DND-41 (cell line): ENCODE measurements around the gene MOK.

Experiments used
- ATAC-seq: fragments of 200-7000 bp; cut with Tn5 transposase; 3 replicates; pipeline ENCODE4 v1.9.1; 2021; ENCODE audit warnings: low read depth; ENCODE audit not compliant: insufficient read depth
- DNase-seq: peaks from one replicate; pipeline ENCODE4 v3.0.0-alpha.2; 2020
- H2AFZ ChIP-seq: 2 replicates; pipeline ENCODE4 v1.6.0; 2012; ENCODE audit warnings: low read depth, low read length
- H3K27ac ChIP-seq: 2 replicates; pipeline ENCODE4 v1.5.1; 2012; ENCODE audit warnings: low read length, inconsistent platforms
- H3K27me3 ChIP-seq: fragments of 200-600 bp; sonication (generic); 2 replicates; pipeline ENCODE4 v1.6.0; 2012; ENCODE audit warnings: low read length, mild to moderate bottlenecking, inconsistent platforms; ENCODE audit not compliant: insufficient read depth, poor library complexity
- H3K36me3 ChIP-seq: 2 replicates; pipeline ENCODE4 v1.5.1; 2012; ENCODE audit warnings: low read length, inconsistent platforms; ENCODE audit not compliant: insufficient read depth
- H3K4me1 ChIP-seq: 2 replicates; pipeline ENCODE4 v1.5.1; 2012; ENCODE audit warnings: mild to moderate bottlenecking, low read length; ENCODE audit not compliant: insufficient read depth
- H3K4me2 ChIP-seq: 2 replicates; pipeline ENCODE4 v1.6.0; 2012; ENCODE audit warnings: mild to moderate bottlenecking, moderate library complexity, low read length, inconsistent platforms; ENCODE audit not compliant: insufficient read depth
- H3K4me3 ChIP-seq, 2 experiments: fragments of 200-600 bp in 1 of 2; shearing (Covaris generic) in 1 of 2; 2 replicates each; pipeline ENCODE4 v1.5.1; 2012 to 2016; ENCODE audit warnings: inconsistent platforms in 2 of 2, low read length in 2 of 2, mild to moderate bottlenecking in 2 of 2, low read depth in 1 of 2, moderate library complexity in 1 of 2
- H3K79me2 ChIP-seq: 2 replicates; pipeline ENCODE4 v1.6.0; 2012; ENCODE audit warnings: low read length, inconsistent platforms; ENCODE audit not compliant: insufficient read depth
- H3K9ac ChIP-seq: 2 replicates; pipeline ENCODE4 v1.6.0; 2012; ENCODE audit warnings: low read depth, mild to moderate bottlenecking, inconsistent platforms, low read length, moderate library complexity
- H3K9me3 ChIP-seq: 2 replicates; pipeline ENCODE4 v1.5.1; 2012; ENCODE audit warnings: low read length, moderate library complexity, mild to moderate bottlenecking, inconsistent platforms; ENCODE audit not compliant: insufficient read depth, severe bottlenecking
- H4K20me1 ChIP-seq: 2 replicates; pipeline ENCODE4 v1.6.0; 2012; ENCODE audit warnings: low read length; ENCODE audit not compliant: insufficient read depth
- EZH2 ChIP-seq: IDR thresholded peaks from 3 replicates; pipeline ENCODE4 v1.6.1; 2012; ENCODE audit warnings: borderline replicate concordance, low read depth, mild to moderate bottlenecking, moderate library complexity, low read length, inconsistent platforms; ENCODE audit not compliant: severe bottlenecking
- TF ChIP-seq, protein P1 (sequence below): IDR thresholded peaks from 2 replicates; pipeline ENCODE4 v1.5.1; 2012; ENCODE audit warnings: borderline replicate concordance, low read length, moderate library complexity, mild to moderate bottlenecking; ENCODE audit not compliant: poor library complexity, severe bottlenecking; ENCODE audit errors: extremely low read depth

The MOK gene

DNA sequence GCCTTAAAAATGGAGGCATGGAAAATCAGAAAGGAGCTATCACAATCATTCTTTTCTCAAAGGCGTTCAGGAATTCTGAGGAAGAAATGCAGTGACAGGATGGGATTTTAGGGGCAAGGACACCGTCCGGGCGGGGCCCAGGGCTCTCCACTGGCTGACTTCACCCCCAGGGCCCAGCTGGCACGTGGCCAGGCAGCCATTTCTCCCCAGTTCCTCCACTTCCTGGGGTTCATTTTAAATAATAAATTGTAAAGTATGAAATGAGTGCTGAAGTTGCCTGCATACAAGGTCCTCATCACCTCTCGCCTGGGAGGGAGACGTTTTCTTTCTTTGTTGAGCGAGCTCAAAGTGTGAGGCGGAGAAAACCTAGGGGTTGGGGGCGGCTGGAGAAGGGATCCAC, 91.5 kb downstream of the MOK start:
- Histone ChIP-seq H3K9me3 (no peaks in the 10 kb centered on the region), H3K27ac (no peak overlapping the region), H3K4me3 (no peak overlapping the region), H2AFZ (no peak overlapping the region), H3K4me2 (no peak overlapping the region), H3K36me3 (peaks cover 33% of the 10 kb centered on the region), H3K27me3 (no peaks in the 10 kb centered on the region), H4K20me1 (peaks cover 48% of the 10 kb centered on the region), H3K79me2 (peaks cover 18% of the 10 kb centered on the region; the same call in 1 of the 2 replicates), H3K9ac (no peak overlapping the region), H3K4me1 (no peaks in the 10 kb centered on the region)
- no peak for DNase-seq
- no peak for ATAC-seq
- TF ChIP-seq, protein P1, sequence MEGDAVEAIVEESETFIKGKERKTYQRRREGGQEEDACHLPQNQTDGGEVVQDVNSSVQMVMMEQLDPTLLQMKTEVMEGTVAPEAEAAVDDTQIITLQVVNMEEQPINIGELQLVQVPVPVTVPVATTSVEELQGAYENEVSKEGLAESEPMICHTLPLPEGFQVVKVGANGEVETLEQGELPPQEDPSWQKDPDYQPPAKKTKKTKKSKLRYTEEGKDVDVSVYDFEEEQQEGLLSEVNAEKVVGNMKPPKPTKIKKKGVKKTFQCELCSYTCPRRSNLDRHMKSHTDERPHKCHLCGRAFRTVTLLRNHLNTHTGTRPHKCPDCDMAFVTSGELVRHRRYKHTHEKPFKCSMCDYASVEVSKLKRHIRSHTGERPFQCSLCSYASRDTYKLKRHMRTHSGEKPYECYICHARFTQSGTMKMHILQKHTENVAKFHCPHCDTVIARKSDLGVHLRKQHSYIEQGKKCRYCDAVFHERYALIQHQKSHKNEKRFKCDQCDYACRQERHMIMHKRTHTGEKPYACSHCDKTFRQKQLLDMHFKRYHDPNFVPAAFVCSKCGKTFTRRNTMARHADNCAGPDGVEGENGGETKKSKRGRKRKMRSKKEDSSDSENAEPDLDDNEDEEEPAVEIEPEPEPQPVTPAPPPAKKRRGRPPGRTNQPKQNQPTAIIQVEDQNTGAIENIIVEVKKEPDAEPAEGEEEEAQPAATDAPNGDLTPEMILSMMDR, result no peak
- no peak for TF ChIP-seq EZH2

DNA sequence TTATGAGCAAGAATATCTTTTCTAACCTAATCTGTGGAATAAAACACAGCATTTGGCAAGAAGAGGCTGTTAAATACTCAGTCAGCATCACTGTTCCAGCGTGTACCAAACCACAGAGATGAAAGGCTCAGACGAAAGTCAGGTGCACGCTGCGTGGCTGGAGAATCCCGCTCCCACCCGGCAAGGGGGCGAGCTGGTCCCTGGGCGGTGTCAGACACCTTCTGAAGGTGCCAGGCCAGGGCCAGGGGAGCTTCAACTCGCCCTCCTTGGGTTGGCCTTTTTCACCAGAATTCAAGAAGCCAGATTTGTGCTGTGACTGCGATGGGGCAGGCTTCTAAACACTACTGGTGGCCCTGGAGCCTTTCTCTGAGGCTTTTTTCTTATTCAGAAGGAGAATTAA, 92.1 kb downstream of the MOK start:
- Histone ChIP-seq H3K4me3 (no peak overlapping the region), H3K9me3 (no peaks in the 10 kb centered on the region), H3K27me3 (no peaks in the 10 kb centered on the region), H3K9ac (no peak overlapping the region), H3K27ac (no peak overlapping the region), H3K4me1 (no peaks in the 10 kb centered on the region), H4K20me1 (peaks cover 47% of the 10 kb centered on the region), H3K4me2 (no peak overlapping the region), H3K79me2 (peaks cover 18% of the 10 kb centered on the region; the same call in 1 of the 2 replicates), H2AFZ (no peak overlapping the region), H3K36me3 (peaks cover 39% of the 10 kb centered on the region)
- TF ChIP-seq, protein P1, result no peak
- no peak for TF ChIP-seq EZH2
- DNase-seq (no peak), ATAC-seq (no peak)

GRCh38 chr14:102212356-102212755, 92.6 kb downstream of the MOK start:
- Histone ChIP-seq H2AFZ (no peak overlapping the region), H3K4me2 (no peak overlapping the region), H3K27me3 (no peaks in the 10 kb centered on the region), H3K27ac (no peak overlapping the region), H3K4me1 (no peaks in the 10 kb centered on the region), H3K36me3 (peaks cover 40% of the 10 kb centered on the region), H3K9ac (no peak overlapping the region), H3K4me3 (no peak overlapping the region), H3K9me3 (no peaks in the 10 kb centered on the region), H4K20me1 (peaks cover 44% of the 10 kb centered on the region), H3K79me2 (peaks cover 15% of the 10 kb centered on the region; the same call in 1 of the 2 replicates)
- no peak for ATAC-seq
- TF ChIP-seq, protein P1, result no peak
- no peak for TF ChIP-seq EZH2
- no peak for DNase-seq

- H3K79me2 ChIP-seq, result peaks cover 14% of the 10 kb centered on the region; the same call in 1 of the 2 replicates
- no peak overlapping the region for H2AFZ ChIP-seq
- peaks cover 44% of the 10 kb centered on the region for H3K36me3 ChIP-seq
- H3K27ac ChIP-seq, result no peak overlapping the region
- DNase-seq (no peak), ATAC-seq (no peak)
- H3K9me3 ChIP-seq, result no peaks in the 10 kb centered on the region
- no peaks in the 10 kb centered on the region for H3K27me3 ChIP-seq
- no peak overlapping the region for H3K4me3 ChIP-seq
- H3K4me1 ChIP-seq, result no peaks in the 10 kb centered on the region
- TF ChIP-seq, protein P1, result no peak
- TF ChIP-seq EZH2, result no peak
- no peak overlapping the region for H3K9ac ChIP-seq
- no peak overlapping the region for H3K4me2 ChIP-seq
- peaks cover 40% of the 10 kb centered on the region for H4K20me1 ChIP-seq
These were observed 93.7 kb downstream of the MOK start for GRCh38 chr14:102211240-102211639.
